Psoas muscle (tissue), 8 donors: ENCODE results near the gene KDM5A. TPM values are rescaled to one million over a fixed set of nuclear protein-coding genes. Genes with fewer than 3 reads are reported as not detected.

Experiments
- ATAC-seq, 4 donors: fragments of 200-7000 bp; cut with Tn5 transposase; one replicate each; pipeline ENCODE4 v1.9.1; 2020; ENCODE audit warnings: moderate library complexity in 3 of 4, mild to moderate bottlenecking in 2 of 4
- DNase-seq, 2 donors: peaks; one replicate each; pipeline ENCODE4 v3.0.0-alpha.2; 2020
- H3K27ac ChIP-seq: fragments of 200-600 bp; one replicate; pipeline ENCODE4 v1.8.0; 2022
- H3K27me3 ChIP-seq, 3 donors: fragments of 200-600 bp in 1 of 3; one replicate each; pipeline versions ENCODE4 v1.6.1 to v1.8.0; 2013 to 2022; ENCODE audit warnings: low read length in 2 of 3, mild to moderate bottlenecking in 2 of 3, moderate library complexity in 1 of 3; ENCODE audit not compliant: insufficient read depth in 3 of 3
- H3K36me3 ChIP-seq, 2 donors: fragments of 200-600 bp in 1 of 2; one replicate each; pipeline versions ENCODE4 v1.6.1 to v1.8.0; 2013 to 2022; ENCODE audit warnings: low read depth in 1 of 2, mild to moderate bottlenecking in 1 of 2, moderate library complexity in 1 of 2; ENCODE audit not compliant: insufficient read depth in 1 of 2
- H3K4me1 ChIP-seq: fragments of 200-600 bp; one replicate; pipeline ENCODE4 v1.8.0; 2022
- H3K4me3 ChIP-seq: fragments of 200-600 bp; one replicate; pipeline ENCODE4 v1.8.0; 2022; ENCODE audit warnings: mild to moderate bottlenecking
- H3K9me3 ChIP-seq: fragments of 200-600 bp; one replicate; pipeline ENCODE4 v1.8.0; 2022
- WGBS, 3 donors: extraction: QIAGEN DNeasy Blood & Tissue Kit; methylation state at CpG; one replicate each; pipeline versions ENCODE4 v1.1.6 to v1.1.7; 2013; 5-methylcytosine and 5-hydroxymethylcytosine counted together
- intact Hi-C, 2 donors: fragments of 100-400 bp; cut with DNase I; formaldehyde crosslinking; loops; one replicate each; pipeline versions ENCODE4 v1.11.0 to v1.14.2; 2022
- polyA plus RNA-seq, 3 donors: library from polyadenylated mRNA; stranded (reverse); fragments of 200-250 nt; gene quantifications; one replicate each; pipeline ENCODE4 v1.2.3, GENCODE V29; 2013
- total RNA-seq, 4 donors: library from RNA; stranded (reverse); fragmentation: NEBNext Ultra II Directional in 2 of 4; extraction: Animal tissue kit (Norgen Biotek cat#: 25700) in 2 of 4; gene quantifications; one replicate each; pipeline versions ENCODE4 v1.2.1 to v1.2.4, GENCODE V29; 2021 to 2023
- TF ChIP-seq, protein P1 (sequence below): fragments of 200-600 bp; IDR thresholded peaks from one replicate; pipeline ENCODE4 v1.8.0; 2022; ENCODE audit warnings: antibody characterized with exemption
- donor health status: healthy with polysubstance abuse.
- donor health status: DM: no; HTN: no; CAD: no; lungs with moderate emphysema.
- donor health status: Bipolar disorder and iron deficiency.
- donor health status: healthy.
- donor health status: DM: yes; HTN: yes; CAD: no.
- donor health status: DM: no; HTN: no; CAD: no.
- donor health status: DM: no; HTN: no; CAD: no.
- donor health status: DM: yes; HTN: yes; CAD: no.

KDM5A gene
- total and polyA plus RNA-seq, 7 donors: 4.0 to 49.5 (median 24.8) TPM

DNA sequence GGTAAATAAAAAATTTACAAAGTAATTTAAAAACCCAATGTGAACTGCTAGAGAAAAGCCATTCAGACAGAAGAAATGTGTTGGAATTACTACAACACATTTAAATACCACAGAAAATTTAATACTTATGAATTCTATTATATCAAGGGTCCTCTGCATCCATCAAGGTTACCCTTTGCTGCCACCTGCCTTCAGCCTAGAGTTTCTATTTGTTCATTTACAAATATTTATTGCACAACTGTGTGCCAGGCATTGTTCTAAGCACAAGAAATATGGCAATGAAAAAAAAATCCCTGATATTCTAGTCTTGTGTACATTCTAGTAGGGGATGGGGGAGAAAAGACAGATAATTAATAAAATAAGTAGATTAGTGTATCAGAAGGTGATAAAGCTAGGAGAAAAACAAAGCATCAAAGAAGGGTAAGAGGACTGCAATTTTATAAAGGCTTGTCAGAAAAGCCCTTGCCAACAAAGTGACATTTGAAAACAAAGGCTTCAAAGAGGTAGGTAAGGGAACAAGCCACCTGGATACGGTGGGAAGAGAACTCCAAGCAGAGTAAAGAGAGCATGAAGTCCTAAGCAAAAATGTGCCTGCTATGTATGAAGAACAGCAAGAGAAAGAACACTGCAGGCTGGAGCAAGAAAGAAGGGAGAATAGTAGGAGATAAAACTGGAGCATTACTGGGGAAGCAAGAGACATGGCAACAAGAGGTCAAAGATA lies 67.4 kb downstream of the KDM5A start:
- TF ChIP-seq, protein P1, sequence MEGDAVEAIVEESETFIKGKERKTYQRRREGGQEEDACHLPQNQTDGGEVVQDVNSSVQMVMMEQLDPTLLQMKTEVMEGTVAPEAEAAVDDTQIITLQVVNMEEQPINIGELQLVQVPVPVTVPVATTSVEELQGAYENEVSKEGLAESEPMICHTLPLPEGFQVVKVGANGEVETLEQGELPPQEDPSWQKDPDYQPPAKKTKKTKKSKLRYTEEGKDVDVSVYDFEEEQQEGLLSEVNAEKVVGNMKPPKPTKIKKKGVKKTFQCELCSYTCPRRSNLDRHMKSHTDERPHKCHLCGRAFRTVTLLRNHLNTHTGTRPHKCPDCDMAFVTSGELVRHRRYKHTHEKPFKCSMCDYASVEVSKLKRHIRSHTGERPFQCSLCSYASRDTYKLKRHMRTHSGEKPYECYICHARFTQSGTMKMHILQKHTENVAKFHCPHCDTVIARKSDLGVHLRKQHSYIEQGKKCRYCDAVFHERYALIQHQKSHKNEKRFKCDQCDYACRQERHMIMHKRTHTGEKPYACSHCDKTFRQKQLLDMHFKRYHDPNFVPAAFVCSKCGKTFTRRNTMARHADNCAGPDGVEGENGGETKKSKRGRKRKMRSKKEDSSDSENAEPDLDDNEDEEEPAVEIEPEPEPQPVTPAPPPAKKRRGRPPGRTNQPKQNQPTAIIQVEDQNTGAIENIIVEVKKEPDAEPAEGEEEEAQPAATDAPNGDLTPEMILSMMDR: no peak

DNA sequence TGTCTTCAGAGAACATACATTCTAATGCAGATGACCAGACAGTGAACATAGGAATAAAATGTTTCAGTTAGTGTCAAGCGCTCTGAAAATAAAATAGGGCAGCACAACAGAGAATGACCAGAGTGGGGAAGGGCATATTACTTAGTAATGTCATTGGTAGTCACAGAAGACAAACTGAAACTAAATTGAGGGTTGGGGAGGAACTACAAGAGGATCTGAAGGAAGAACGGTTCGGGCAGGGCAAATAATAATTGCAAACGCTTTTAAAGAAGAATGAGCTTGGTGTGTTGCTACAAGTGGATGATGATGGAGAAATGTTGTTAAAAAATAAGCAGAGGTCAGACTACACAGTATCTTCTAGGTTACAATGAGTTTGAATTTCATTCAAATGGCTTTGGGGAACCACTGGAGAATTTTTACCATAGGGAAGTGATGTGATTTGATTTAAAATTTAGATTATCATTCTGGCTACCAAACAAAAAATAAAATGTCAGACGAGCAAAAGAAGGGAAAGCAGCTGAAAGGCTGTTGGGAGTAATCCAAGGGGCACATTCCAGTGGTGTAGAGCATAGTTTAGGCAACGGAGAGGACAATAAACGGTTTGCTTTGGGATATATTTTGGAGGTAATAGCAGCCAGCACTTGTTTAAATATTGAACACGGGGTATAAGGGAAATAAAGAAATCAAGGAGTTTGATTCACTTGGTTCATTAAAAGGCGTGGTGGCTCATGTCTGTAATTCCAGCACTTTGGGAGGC lies 70.2 kb downstream of the KDM5A start:
- intact Hi-C loops: loop anchor here in 1 of 2 donors (10.0 kb wide), 1 partner anchor 46 kb away; no protein-coding TSS in a partner anchor
- ATAC-seq (no peak), DNase-seq (no peak)
- no peaks in the 10 kb centered on the region for H3K4me1 ChIP-seq
- peaks cover 3 to 99% of the 10 kb centered on the region in 2 donors for H3K36me3 ChIP-seq
- no peak overlapping the region for H3K4me3 ChIP-seq
- H3K27me3 ChIP-seq: no peaks in the 10 kb centered on the region
- H3K9me3 ChIP-seq: no peaks in the 10 kb centered on the region
- H3K27ac ChIP-seq: no peak overlapping the region
- TF ChIP-seq, protein P1: no peak
- 76 to 79% (median 78%) methylated on average over 9 of the region's 9 CpGs for WGBS, 3 donors

More for the DNA sequence above, 67.4 kb downstream of the KDM5A start:
- ATAC-seq (no peak), DNase-seq (no peak)
- 93 to 95% (median 93%) methylated on average over 1 of the region's 1 CpG for WGBS, 3 donors
- Histone ChIP-seq H3K4me3 (no peak overlapping the region), H3K27ac (no peak overlapping the region), H3K36me3 (peaks cover 3 to 99% of the 10 kb centered on the region in 2 donors), H3K4me1 (no peaks in the 10 kb centered on the region), H3K27me3 (no peaks in the 10 kb centered on the region), H3K9me3 (no peaks in the 10 kb centered on the region)
- intact Hi-C loops: no loop called here

DNA sequence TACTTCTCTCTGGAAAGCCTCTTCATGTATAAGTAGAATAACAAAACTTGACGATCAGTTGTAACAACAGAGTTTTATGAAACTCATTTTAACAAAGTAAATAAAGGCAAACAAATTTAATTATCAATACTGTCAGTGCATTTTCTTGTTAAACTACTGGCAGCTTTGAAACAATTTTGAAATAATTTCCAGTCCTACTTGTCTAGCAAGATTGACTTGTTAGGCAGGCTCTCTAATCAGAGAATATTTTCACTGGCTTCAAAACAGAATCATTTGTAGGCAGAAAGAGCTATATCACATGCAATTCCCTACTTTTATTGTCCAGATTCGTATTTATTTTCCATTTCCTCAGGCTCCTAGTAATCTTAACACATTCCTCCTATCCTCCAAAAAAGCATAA lies 80.6 kb downstream of the KDM5A start:
- DNase-seq (no peak), ATAC-seq (no peak)
- 85 to 94% (median 87%) methylated on average over 2 of the region's 2 CpGs for WGBS, 3 donors
- Histone ChIP-seq H3K4me1 (no peaks in the 10 kb centered on the region), H3K4me3 (no peak overlapping the region), H3K27ac (no peak overlapping the region), H3K27me3 (no peaks in the 10 kb centered on the region), H3K36me3 (peaks cover 17 to 99% of the 10 kb centered on the region in 2 donors), H3K9me3 (no peaks in the 10 kb centered on the region)
- TF ChIP-seq, protein P1: no peak
- intact Hi-C loops: loop anchor here in 1 of 2 donors (10.0 kb wide), 1 partner anchor 46 kb away; no protein-coding TSS in a partner anchor

DNA sequence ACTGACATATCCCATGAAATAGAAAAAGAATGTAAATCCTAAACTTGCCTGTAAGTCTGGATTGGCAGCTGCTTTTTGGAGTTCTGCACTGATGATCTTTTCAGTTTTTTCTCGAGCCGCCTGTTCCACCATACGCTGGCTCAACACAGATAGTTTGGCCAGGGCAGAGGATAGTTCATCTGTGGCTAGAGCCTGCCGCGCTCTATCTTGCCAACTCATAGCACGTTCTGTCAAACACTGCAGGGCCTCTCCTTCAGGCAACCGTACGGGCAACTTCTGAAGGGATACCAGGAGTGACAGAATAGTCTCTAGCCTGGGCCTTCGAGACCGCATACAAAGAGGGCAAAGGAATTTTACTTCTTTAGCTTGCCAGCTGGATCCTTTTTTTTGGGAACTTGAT lies 81.7 kb downstream of the KDM5A start:
- H3K4me3 ChIP-seq: no peak overlapping the region
- ATAC-seq (no peak), DNase-seq (no peak)
- no peaks in the 10 kb centered on the region for H3K27me3 ChIP-seq
- intact Hi-C loops: loop anchor here in 1 of 2 donors (10.0 kb wide), 1 partner anchor 47 kb away; no protein-coding TSS in a partner anchor
- H3K4me1 ChIP-seq: no peaks in the 10 kb centered on the region
- H3K36me3 ChIP-seq: peaks cover 10 to 93% of the 10 kb centered on the region in 2 donors
- H3K27ac ChIP-seq: no peak overlapping the region
- 87 to 92% (median 89%) methylated on average over 10 of the region's 10 CpGs for WGBS, 3 donors
- TF ChIP-seq, protein P1: no peak
- H3K9me3 ChIP-seq: peaks cover 2% of the 10 kb centered on the region
